DOHH2 (cell line): ENCODE measurements around the gene EFNA5.
"Not testable (repeated sequence)": the region's sequence is repeated elsewhere in the genome, so short reads cannot be mapped to it uniquely, and the experiment has no call there.

ENCODE experiments used
- H3F3A ChIP-seq: fragments of 200-600 bp; sonication (generic), shearing (Covaris generic); 2 replicates; pipeline ENCODE4 v1.6.0; 2016; ENCODE audit warnings: antibody characterized with exemption, mild to moderate bottlenecking; ENCODE audit not compliant: control insufficient read depth, insufficient read depth
- H3K27ac ChIP-seq: fragments of 200-600 bp; sonication (generic); 2 replicates; pipeline ENCODE4 v1.5.1; 2014; ENCODE audit warnings: low read depth, mild to moderate bottlenecking, low read length, moderate library complexity
- H3K27me3 ChIP-seq: fragments of 200-600 bp; sonication (generic); 2 replicates; pipeline ENCODE4 v1.6.1; 2014; ENCODE audit warnings: mild to moderate bottlenecking, low read length, mixed read lengths; ENCODE audit not compliant: control insufficient read depth
- H3K36me3 ChIP-seq: fragments of 200-600 bp; sonication (generic); 2 replicates; pipeline ENCODE4 v1.6.1; 2014; ENCODE audit warnings: mild to moderate bottlenecking, low read length, moderate library complexity, mixed read lengths; ENCODE audit not compliant: control insufficient read depth
- H3K4me1 ChIP-seq: fragments of 200-600 bp; sonication (generic); 2 replicates; pipeline ENCODE4 v1.6.1; 2014; ENCODE audit warnings: mild to moderate bottlenecking, low read length, mixed read lengths; ENCODE audit not compliant: control insufficient read depth
- H3K4me2 ChIP-seq: fragments of 200-600 bp; sonication (generic); 2 replicates; pipeline ENCODE4 v1.6.0; 2014; ENCODE audit warnings: mild to moderate bottlenecking, low read length, moderate library complexity
- H3K4me3 ChIP-seq: fragments of 200-600 bp; sonication (generic); 2 replicates; pipeline ENCODE4 v1.5.1; 2014; ENCODE audit warnings: mild to moderate bottlenecking, low read length, mixed read lengths
- H3K79me2 ChIP-seq: fragments of 200-600 bp; sonication (generic); 2 replicates; pipeline ENCODE4 v1.6.1; 2014; ENCODE audit warnings: mild to moderate bottlenecking, low read length, mixed read lengths; ENCODE audit not compliant: control insufficient read depth
- H3K9me2 ChIP-seq: fragments of 200-600 bp; sonication (generic); replicated peaks from 2 replicates; pipeline ENCODE4 v1.6.1; 2014; ENCODE audit warnings: mild to moderate bottlenecking, low read length, mixed read lengths; ENCODE audit not compliant: control insufficient read depth
- H3K9me3 ChIP-seq: fragments of 200-600 bp; sonication (generic); 2 replicates; pipeline ENCODE4 v1.6.1; 2014; ENCODE audit warnings: antibody characterized with exemption, low read length, mixed read lengths; ENCODE audit not compliant: control insufficient read depth, insufficient read depth
- H4K20me1 ChIP-seq: fragments of 200-600 bp; sonication (generic); 2 replicates; pipeline ENCODE4 v1.6.0; 2014; ENCODE audit warnings: low read depth, mild to moderate bottlenecking, antibody characterized with exemption, low read length, moderate library complexity; ENCODE audit not compliant: control insufficient read depth, insufficient read depth
- CTCF ChIP-seq: fragments of 200-600 bp; sonication (generic); IDR thresholded peaks from one replicate; pipeline ENCODE4 v1.5.1; 2014; ENCODE audit warnings: antibody characterized with exemption, mild to moderate bottlenecking, low read depth, low read length; ENCODE audit not compliant: poor library complexity, severe bottlenecking
- EZH2phosphoT487 ChIP-seq: fragments of 200-600 bp; sonication (generic); IDR thresholded peaks from 2 replicates; pipeline ENCODE4 v1.6.1; 2017; ENCODE audit warnings: borderline replicate concordance, mild to moderate bottlenecking, antibody characterized with exemption, low read length, moderate library complexity, mixed read lengths

Gene EFNA5

GRCh38 chr5:107496466-107496865 lies 174.3 kb downstream of the EFNA5 start:
- H3K4me2 ChIP-seq, result no peak overlapping the region
- no peak overlapping the region for H3K27ac ChIP-seq
- H3K4me3 ChIP-seq, result no peak overlapping the region
- no peaks in the 10 kb centered on the region for H3K9me3 ChIP-seq
- no peaks in the 10 kb centered on the region for H3K79me2 ChIP-seq
- no peaks in the 10 kb centered on the region for H3K36me3 ChIP-seq
- H3K9me2 ChIP-seq, result no peaks in the 10 kb centered on the region
- TF ChIP-seq CTCF (no peak), EZH2phosphoT487 (no peak)
- no peaks in the 10 kb centered on the region for H4K20me1 ChIP-seq
- H3F3A ChIP-seq, result no peaks in the 10 kb centered on the region
- H3K4me1 ChIP-seq, result no peaks in the 10 kb centered on the region
- H3K27me3 ChIP-seq, result no peaks in the 10 kb centered on the region

- not testable (repeated sequence) for H3F3A ChIP-seq, H3K4me1 ChIP-seq, H3K27me3 ChIP-seq, H3K4me3 ChIP-seq, H3K36me3 ChIP-seq, H4K20me1 ChIP-seq, H3K4me2 ChIP-seq, H3K79me2 ChIP-seq, H3K27ac ChIP-seq, H3K9me3 ChIP-seq, H3K9me2 ChIP-seq
These were observed 176.6 kb downstream of the EFNA5 start for GRCh38 chr5:107494129-107494528.

GRCh38 chr5:107487056-107487542 lies 183.6 kb downstream of the EFNA5 start:
- no peak overlapping the region for H3K4me2 ChIP-seq
- no peaks in the 10 kb centered on the region for H3F3A ChIP-seq
- no peak overlapping the region for H3K4me3 ChIP-seq
- no peaks in the 10 kb centered on the region for H3K27me3 ChIP-seq
- no peaks in the 10 kb centered on the region for H4K20me1 ChIP-seq
- no peaks in the 10 kb centered on the region for H3K36me3 ChIP-seq
- TF ChIP-seq CTCF, result no peak
- TF ChIP-seq EZH2phosphoT487, result no peak
- no peak overlapping the region for H3K27ac ChIP-seq
- no peaks in the 10 kb centered on the region for H3K9me3 ChIP-seq
- H3K79me2 ChIP-seq, result no peaks in the 10 kb centered on the region
- H3K9me2 ChIP-seq, result no peaks in the 10 kb centered on the region
- H3K4me1 ChIP-seq, result no peaks in the 10 kb centered on the region

GRCh38 chr5:107486489-107486888 lies 184.2 kb downstream of the EFNA5 start:
- Histone ChIP-seq H3K79me2 (no peaks in the 10 kb centered on the region), H3K4me3 (no peak overlapping the region), H3K9me2 (no peaks in the 10 kb centered on the region), H3F3A (no peaks in the 10 kb centered on the region), H3K36me3 (no peaks in the 10 kb centered on the region), H3K27ac (no peak overlapping the region), H3K9me3 (no peaks in the 10 kb centered on the region), H3K4me1 (no peaks in the 10 kb centered on the region), H4K20me1 (no peaks in the 10 kb centered on the region), H3K27me3 (no peaks in the 10 kb centered on the region), H3K4me2 (no peak overlapping the region)
- TF ChIP-seq EZH2phosphoT487, result no peak
- no peak for TF ChIP-seq CTCF
